HG03097 (cell line): ENCODE measurements around the gene UCHL1.
A peak's percentile ranks its signal among the peaks of the same experiment; 100 is the strongest.

Experiments
- ATAC-seq: cut with Tn5 transposase; IDR thresholded peaks from one replicate; pipeline ENCODE4 v1.9.1; 2021; ENCODE audit not compliant: unreplicated experiment, low FRiP score

UCHL1 gene

DNA sequence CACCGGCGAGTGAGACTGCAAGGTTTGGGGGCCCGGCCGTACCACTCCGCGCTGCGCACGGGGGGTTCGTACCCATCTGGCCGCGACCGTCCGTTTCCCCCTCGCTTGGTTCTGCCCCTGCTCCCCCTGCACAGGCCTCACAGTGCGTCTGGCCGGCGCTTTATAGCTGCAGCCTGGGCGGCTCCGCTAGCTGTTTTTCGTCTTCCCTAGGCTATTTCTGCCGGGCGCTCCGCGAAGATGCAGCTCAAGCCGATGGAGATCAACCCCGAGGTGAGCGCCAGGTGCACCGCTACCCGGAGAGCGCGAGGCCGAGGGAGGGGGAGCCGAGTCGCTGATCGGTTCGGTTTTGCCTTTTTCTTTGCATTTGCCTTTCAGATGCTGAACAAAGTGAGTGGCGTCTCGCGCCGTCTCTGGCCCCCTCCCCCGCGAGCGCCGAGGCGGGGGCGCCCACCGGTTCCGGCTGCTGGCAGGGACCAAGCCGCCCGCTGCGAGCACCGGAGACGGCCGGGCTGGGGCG, at the start of gene UCHL1:
Gene UCHL1 (plus strand): TSS at position 189 of the 517 bp plus-strand sequence. CDS start 49 bp downstream, at position 238.
- no peak for ATAC-seq

DNA sequence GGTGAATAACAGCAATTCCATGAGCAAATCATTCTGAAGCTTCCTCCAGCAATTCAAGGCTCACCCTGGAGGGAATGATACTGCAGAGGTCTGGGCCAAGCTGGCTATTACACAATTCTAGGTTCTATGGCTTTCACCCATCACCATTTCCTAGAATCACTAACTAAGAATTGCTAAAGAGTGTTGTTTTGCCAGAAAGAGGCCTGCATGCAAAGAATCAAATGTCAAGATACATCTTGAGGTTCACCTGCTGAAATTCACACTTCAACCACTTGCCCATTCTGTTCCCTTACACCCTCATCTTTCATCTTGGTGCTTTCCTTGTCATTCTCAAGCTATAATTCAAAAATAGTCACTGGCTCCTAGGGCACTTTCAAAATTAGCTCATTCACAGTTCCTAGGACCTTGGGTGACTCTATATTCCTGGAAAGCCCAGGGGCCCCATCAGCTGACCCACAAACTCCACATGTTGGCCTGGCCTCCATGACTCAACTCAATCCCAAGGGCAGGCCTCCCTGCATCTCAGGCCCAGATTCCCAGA, 49.4 kb upstream of the UCHL1 start:
- ATAC-seq = no peak

DNA sequence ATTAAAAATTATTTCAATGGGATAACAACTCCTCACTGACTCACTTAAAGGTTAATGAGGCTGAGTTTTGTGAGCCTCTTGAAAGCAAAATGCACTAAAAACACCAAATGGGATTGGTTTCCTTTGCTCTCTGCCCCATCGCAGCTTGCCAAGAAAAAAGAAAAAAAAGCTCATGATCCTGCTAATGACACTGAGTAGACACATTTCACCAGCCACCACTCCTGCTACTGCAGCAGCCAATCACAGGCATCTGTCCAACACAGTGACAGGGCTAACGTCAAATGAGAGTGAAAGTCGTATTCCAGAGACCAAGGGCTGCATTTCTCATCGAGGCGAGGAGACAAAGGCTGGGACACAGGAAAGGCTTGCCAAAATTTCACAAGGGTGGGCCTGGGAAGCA, 47.5 kb upstream of the UCHL1 start:
- no peak for ATAC-seq

DNA sequence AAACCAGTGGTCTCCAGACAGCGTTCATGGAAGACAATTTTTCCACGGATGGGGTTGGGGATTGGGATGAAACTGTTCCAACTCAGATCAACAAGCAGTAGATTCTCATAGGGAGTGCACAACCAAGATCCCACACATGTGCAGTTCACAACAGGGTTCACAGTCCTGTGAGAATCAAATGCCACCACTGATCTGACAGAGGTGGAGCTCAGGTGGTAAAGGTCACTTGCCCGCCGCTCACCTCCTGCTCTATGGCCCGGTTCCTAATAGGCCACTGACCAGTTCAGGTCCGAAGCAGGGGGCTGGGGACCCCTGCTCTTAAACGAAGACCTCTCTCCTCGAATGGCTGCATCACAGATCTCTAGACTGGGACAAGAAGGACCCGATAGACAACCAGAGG, 46.8 kb upstream of the UCHL1 start:
- no peak for ATAC-seq

DNA sequence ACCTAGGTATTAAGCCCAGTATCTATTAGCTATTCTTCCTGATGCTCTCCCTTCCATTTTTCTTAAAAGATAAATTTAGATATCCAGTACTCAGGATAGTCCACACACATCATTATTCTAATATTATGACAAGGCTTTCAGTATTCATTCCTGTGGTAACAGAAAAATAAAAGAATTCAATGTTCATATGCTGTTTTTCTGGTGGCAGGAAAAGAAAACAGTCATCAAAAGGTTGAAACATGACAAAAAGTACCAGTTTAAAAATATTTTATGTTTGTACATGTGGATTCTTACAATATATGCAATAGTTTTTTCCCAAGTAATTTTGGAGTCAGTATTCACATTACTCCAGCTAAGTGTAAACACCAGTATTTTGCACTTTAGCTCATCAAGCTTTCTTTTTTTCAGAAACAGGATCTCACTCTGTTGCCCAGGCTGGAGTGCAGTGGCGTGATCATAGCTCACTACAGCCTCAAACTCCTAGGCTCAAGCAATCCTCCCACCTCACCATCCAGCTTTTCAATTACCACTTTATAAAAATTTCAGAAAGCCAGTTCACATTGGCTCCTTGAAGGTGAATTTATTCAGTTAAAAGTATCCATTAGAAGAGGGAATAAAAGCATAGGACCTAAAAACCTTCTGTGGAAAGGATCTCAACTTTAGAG, 44.6 kb upstream of the UCHL1 start:
- ATAC-seq = no peak

DNA sequence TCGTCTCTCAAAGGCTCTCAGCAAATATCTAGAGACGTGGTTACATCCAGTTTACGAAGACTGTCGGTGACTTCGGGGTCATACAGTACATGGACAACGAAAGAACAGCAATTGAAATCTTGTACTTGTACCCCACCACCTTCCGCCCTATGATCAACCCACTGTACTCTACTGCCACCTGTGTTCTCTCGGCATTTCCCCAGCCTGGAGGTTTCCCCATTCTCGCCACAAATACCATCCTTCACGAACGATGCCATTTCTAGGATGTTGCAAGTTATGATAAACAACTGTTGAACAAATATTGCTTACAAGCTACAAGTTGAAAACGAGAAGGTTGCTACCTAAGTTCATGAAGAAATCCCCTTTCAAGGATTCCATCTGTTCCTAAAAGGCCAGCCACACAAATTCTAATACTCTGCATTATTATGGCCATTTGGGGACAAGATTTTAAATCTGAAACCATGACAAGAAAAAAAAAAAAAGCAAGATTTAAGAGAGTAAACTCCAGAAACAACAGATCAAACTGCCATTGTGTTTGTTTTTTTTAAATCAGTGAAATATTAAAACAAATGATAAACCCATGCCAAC, 44.0 kb upstream of the UCHL1 start:
- no peak for ATAC-seq

DNA sequence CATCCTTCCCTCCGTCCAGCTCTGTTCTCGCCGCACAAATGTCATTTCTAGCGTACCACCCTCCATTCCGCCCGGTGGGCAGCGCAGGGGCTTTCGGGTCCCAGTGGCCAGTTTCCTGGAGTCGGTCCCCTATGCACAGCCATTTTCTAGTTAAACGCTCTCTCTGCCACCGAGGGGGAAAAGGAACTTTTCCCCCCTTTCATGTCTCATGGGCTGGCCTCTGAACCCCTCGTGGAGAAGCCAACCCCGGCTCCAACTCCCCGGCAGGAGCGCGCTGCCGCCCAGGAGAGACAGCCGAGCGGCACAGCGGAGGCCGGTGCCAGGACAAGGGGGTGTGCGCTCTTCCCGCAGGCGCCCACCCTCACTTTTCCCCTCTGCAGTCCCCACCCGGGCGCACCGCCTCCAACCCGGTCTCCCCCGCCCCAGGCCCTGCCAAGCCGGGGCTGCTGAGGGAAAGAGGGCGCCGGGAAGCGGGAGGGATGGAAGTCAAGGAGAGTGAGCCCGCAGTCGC, 43.0 kb upstream of the UCHL1 start:
- peak; percentile 3 for ATAC-seq

DNA sequence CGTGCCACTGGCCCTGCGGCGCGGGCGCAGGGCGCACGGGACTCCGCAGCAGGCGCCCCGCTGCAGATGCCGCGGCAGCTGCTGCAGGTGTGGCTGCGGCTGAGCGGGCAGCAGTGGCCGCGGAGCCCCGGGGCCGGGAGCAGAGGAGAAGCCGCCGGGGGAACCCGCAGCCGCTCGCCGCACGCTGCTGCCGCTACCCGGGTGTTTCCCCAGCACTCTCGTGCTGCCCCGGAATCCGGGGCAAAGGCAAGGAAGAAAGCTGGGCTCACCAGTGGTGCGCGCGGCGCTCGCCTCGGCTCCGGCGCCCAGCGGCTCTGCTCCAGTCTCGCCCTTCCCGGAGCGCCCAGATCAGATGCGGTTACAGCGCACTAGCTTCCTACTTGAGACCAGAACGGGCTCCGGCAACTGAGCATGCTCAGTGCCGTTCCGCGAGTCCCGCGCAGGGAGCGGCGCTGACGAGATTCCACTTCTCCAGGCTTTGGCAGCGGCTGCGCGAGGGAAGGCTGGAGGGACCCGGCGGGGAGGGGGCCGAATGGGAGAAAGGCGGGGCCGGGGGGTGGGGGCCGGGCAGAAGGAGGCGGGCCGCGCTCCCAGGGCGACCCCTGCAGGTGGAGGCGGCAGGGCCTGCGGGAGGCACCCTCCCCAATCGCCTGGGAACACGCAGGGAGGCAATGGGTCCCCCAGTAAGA, 42.4 kb upstream of the UCHL1 start, which contains the start of gene APBB2:
Gene APBB2 (minus strand): TSS at position 407 of the 689 bp plus-strand sequence. CDS start 181,288 bp downstream, outside the sequence.
- peak; percentile 54 for ATAC-seq

DNA sequence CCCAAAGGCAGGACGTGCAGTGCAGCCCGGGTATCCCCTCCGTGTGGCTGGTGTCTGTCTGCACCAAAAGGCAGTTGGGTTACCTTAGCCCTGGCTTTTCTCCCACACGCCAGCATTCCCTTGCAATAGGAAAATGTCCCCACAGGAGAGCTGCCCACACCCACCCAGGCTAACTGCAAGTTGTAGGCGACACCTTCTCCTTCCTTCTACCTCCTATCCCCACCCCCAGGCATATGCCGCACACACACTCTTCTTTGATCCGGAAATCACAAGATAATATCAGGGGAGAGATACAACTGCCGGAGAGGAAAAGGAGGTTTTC, 41.9 kb upstream of the UCHL1 start:
- no peak for ATAC-seq

DNA sequence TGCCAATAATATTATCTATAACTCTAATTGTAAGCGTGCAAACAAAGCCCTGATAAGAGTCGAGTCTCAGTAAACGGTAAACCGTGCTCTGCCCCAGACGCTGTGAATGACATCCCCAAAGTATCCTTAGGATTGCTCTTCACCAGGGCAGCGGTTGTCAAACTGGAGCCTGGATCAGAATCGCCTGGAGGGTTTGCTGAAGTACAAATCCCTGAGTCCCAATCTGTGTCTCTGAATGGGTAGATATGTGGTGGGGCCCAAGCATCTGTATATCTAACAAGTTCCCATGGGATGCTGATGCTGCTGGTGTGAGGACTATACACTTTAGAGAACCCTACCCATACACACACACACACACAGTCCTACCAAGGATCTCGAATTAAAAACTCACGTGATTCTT, 41.6 kb upstream of the UCHL1 start:
- ATAC-seq = no peak

DNA sequence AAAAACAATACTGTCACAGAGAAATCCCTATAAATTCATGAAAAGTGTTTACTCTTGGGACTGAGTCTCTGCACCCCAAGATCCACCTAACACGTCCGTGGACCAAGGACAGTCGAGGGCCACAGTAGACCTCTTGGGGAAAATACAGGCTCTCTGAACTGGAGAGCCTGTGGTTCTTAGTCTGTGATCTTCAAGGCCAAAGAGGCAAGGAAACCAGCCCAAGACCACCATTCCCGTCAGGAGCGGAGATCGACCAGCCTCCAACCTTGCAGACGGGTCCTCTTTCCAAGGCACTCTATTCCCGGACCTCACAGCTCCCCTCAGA, 40.8 kb upstream of the UCHL1 start:
- ATAC-seq = no peak

DNA sequence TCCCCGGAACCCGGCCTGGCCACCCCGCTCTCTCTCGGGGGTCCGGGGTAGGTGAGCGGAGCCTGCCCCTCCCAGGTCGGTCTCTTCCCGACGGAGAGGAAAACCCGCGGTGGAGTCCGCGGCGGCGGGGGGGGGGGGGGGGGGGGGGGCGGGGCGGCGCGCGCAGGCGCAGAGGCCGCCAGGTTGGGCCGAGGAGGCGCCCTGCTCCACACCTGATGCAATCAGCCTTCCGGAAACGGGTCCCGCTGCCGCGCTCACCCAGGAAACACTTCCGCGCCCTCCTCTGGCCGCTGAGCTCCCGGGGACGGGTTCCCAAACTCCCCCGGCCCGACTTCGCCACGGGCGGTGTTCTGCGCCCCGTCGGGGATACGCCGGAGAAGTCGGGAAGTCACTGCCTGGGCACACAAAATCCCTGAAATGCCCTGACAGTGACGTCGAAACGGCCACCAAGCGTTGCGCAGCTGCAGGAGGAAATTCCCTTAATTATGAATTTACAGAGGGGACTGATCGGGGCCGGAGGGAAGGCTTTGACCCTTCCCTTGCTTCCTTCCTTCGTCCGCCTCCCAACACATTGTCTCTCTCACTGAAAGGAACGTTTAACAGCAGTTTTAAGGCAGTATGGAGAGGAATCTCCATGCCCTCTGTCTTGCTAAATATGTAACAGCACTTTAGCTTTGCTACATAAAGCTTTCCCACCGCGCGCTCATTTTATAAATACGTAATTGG, 40.3 kb upstream of the UCHL1 start:
- ATAC-seq = peak; percentile 47

DNA sequence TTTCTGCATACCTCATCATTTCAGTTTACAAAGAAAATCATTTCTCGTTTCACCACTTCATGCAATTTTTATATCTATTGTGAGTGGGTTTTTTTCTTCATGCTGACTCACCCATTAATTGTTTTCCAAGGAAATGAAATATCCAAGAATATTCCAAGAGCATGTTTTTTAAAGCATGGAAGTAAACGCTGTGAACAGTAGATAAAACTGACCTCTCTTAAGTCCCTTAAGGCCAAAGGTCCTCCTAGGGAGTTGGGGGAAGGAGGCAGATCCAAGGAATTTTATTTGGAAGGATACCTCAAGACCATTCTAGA, 39.8 kb upstream of the UCHL1 start:
- no peak for ATAC-seq

DNA sequence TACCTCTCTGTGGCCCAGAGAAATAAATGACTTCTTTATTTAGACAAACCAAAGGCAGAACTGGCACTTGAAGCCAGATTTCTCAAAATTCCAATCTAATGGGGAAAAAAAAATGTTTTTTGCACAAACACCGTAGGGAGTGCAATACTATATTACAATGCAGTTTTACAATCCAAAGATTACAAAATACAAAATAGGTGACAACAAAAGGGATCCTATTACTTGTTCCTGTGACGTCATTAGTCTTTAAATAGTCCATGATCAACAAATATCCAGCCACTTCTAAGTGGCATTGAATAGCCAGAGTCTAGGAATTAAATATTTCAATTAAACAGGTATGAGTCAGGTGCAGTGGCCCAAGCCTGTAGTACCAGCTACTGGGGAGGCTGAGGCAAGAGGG, 39.4 kb upstream of the UCHL1 start:
- no peak for ATAC-seq

DNA sequence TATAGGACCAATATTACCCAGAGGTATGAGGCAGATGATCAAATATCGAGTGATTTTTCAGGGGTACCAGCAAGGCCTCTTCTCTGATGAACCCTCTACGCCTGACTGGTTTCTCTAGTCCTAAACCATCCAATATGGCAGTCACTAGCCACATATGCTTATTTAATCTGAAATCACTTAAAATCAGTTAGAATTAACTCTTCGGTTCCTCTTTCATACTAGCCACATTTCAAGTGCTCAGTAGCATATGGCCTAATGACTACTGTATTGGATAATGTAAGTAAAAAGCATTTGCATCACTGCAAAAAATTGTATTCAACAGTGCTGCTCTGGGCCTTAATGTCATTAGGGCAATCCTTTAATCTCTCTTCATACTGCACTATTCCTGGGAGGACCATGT, 38.0 kb upstream of the UCHL1 start:
- ATAC-seq = no peak

DNA sequence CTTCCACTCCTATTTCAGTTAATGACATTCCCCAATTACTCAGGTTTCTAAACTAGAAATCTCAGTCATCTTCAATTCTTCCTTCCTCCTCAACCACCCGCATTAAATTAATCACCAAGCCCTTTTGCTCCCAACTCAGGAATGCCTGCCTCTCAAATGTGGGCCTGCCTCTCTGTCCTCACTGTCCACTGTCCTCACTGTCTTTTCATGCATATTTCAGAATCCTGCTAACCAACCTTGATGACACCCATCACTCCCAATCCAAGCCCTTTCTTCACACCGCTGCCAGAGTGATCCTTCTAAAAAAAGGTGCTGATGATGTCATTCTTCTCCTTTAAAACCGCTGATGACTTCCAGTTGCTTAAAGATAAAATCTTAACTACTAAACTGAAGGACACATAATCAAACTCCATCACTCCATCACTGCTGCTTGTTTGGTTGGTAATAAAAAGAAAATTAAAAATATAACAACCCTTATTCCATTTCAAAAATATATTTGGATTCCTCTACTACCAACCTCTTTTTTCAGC, 37.2 kb upstream of the UCHL1 start:
- no peak for ATAC-seq

DNA sequence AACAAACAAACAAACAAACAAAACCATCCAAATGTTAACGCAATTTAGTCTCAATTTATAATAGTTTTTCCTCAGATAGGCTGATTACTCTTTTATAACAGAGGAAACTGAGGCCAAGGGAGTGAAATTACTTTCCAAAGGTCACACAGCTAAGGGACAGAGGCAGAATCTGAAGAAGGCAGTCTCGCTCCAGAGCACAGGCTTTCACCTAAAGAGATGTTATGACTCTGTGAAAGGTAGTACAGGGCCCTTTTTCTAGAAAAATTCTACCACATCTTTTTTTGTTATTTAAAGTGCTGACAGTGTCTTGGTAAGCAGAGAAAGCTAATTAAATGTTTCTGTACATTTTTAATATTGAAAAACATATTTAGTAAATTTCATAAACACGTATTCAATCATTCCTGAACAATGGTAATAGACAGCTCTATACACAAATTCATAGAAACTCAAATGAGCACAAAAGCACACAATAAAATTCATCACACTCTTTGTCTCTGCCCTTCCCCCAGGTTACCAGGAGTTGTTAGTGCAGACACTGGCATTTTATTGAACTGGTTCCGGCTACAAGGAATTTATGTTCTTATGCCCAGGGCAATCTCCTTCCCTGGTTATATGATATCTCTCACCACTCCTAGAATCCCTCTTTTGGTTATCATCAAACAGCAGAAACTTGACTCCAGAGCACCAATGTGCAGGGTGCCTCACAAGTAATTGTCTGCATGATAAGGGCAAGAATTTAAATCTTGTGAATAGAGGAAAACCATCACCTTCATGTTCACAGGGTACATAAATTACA, 34.7 kb upstream of the UCHL1 start:
- ATAC-seq = no peak

DNA sequence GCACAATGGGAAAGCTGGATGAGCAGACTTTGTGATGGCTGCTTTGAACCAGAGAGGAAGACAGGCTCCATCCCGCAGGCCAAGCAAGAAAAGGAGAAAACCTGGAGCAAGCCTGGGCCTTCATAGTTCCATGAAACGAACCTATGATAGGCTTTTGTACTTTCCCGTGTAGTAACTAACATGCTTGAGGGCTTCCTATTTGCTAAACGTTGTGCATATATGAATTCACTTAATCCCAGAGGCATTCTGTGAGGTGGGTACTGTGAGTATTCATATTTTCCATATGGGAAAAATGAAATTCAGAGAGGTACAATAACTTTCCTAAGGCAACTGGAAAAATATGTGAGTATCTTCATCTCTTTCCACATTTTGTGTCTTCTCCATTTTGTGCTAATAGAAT, 28.8 kb upstream of the UCHL1 start:
- no peak for ATAC-seq

DNA sequence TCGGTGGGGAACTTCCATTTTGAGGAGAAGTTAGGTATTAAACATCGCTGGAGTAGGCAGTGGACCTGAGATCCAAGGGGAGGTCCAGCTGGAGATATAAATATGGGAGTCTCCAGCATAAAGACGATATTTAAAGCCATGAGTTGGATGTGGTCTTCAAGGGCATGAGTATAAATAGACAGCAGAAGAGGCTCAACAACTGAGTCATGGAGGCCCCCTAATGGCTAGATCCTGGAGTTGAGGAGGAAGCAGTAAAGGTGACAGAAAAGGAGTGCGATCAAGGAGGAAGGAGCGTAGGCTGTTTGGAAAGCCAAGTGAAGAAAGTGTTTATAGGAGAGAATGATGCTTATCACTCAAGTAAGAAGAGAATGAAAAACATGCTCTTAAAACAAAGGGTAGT, 24.3 kb upstream of the UCHL1 start:
- no peak for ATAC-seq

DNA sequence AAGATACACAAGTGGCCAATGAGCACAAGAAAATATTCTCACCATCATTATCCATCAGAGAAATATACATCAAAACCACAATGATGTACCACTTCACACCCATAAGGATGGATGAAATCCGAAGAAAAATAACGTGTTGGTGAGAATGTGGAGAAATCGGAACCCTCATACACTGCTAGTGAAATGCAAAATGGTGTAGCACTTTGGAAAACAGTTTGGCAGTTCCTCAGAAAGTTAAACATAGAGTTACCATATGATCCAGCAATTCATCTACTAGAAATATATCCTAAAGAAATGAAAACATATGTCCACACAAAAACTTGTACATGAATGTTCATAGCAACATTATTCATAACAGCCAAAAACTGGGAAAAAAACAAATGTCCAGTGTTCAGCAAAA, 23.9 kb upstream of the UCHL1 start:
- ATAC-seq = no peak
